Cardiac septum (tissue), 1 donor: Measurements from ENCODE around the gene ZNF84. TPM values are rescaled to one million over a fixed set of nuclear protein-coding genes. Genes with fewer than 3 reads are reported as not detected.

Source experiments
- DNase-seq: peaks from one replicate; pipeline ENCODE4 v3.0.0-alpha.2; 2020; ENCODE audit warnings: low spot score
- intact Hi-C: fragments of 100-400 bp; cut with DNase I; formaldehyde crosslinking; loops from one replicate; pipeline ENCODE4 v1.14.0; 2022
- total RNA-seq: library from RNA; stranded (reverse); fragmentation: NEBNext Ultra II Directional; extraction: Animal tissue kit (Norgen Biotek cat#: 25700); gene quantifications from one replicate; pipeline ENCODE4 v1.2.1, GENCODE V29; 2021
- donor health status: DM: no; HTN: no; CAD: no.

The ZNF84 gene
- total RNA-seq, 1 donor from 2014 or later: 19.1 TPM

GRCh38 chr12:133107121-133107520 is 69.8 kb downstream of the ZNF84 start:
- intact Hi-C loops: no loop called here
- DNase-seq: no peak

- intact Hi-C loops: no loop called here
Measured at GRCh38 chr12:133108150-133108549, 70.8 kb downstream of the ZNF84 start.

More at GRCh38 chr12:133108150-133108549, 70.8 kb downstream of the ZNF84 start:
- DNase-seq: no peak

Other genes starting within 250 kb of the ZNF84 start
- 50.1 TPM for gene GOLGA3, start 208.6 kb upstream of the ZNF84 start, total RNA-seq
- gene CHFR, start 149.9 kb upstream of the ZNF84 start, total RNA-seq: 22.5 TPM
- 12.6 TPM for gene ZNF605, start 81.2 kb upstream of the ZNF84 start, total RNA-seq
- gene ZNF26, start 51.1 kb upstream of the ZNF84 start, total RNA-seq: 4.4 TPM
- gene ZNF140, start 43.4 kb downstream of the ZNF84 start, total RNA-seq: 8.4 TPM
- gene ZNF891, start 92.8 kb downstream of the ZNF84 start, total RNA-seq: 1.1 TPM
- gene ZNF10, start 93.1 kb downstream of the ZNF84 start, total RNA-seq: 8.0 TPM
- 10.4 TPM for gene ZNF268, start 144.0 kb downstream of the ZNF84 start, total RNA-seq
- gene ANHX, start 198.4 kb downstream of the ZNF84 start, total RNA-seq: not detected